ENCODE results near the gene CDC42EP3.

GRCh38 chr2:37621199-37621598, 50.2 kb downstream of the CDC42EP3 start:
- no peak for TF ChIP-seq CTCF (IDR thresholded peaks at IDR 0.05)
- TF ChIP-seq POLR2A (IDR thresholded peaks at IDR 0.05): no peak

Data from testis (tissue), 2 donors.